GM19455 (cell line): ENCODE data around the gene GRIK4.

Experiments used
- ATAC-seq: cut with Tn5 transposase; IDR thresholded peaks from one replicate; pipeline ENCODE4 v1.9.1; 2021; ENCODE audit not compliant: unreplicated experiment

Gene GRIK4

DNA sequence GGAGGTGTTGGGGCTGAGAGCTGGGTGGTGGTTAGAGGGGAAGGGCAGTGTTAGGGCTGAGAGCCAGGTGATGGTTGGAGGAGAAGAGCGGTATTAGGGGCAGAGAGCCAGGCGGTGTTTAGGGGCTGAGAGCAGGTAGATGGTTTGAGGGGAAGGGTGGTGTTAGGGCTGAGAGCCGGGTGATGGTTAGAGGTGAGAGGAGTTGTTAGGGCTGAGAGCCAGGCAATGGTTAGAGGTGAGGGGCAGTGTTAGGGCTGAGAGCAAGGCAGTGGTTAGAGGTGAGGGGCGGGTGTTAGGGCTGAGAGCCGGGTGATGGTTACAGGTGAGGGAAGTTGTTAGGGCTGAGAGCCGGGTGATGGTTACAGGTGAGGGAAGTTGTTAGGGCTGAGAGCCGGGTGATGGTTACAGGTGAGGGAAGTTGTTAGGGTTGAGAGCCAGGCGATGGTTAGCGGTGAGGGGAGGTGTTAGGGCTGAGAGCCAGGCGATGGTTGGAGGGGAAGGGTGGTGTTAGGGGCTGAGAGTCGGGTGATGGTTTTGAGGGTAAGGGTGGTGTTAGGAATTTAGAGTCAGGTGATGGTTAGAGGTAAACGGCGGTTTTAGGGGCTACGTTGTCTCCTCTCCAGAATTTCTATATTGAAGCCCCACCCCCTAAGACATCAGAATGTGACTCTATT is 282.4 kb downstream of the GRIK4 start:
- no peak for ATAC-seq

GRCh38 chr11:120794748-120795147 is 283.2 kb downstream of the GRIK4 start:
- ATAC-seq: no peak

- no peak for ATAC-seq
These were observed 283.6 kb downstream of the GRIK4 start for GRCh38 chr11:120795185-120795584.

GRCh38 chr11:120797143-120797542 is 285.6 kb downstream of the GRIK4 start:
- ATAC-seq: no peak

DNA sequence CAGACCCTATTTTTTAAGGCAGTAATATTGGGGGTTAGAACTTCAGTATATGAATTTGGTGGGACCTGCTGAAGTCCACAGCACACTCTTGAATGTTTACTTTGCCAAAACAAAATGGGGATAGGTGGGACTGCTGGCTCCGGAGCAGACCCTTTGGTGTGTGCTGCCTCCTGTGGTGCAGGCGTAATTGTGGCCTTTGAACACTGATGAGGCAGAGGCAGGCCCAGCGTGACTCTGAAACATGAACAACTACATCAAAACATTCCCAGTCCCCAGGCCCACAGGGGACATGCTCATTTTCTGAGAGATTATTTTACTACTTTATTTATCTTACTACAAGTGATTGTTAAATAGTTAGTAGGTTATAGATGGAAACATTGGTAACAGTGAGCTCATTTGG is 287.3 kb downstream of the GRIK4 start:
- no peak for ATAC-seq

DNA sequence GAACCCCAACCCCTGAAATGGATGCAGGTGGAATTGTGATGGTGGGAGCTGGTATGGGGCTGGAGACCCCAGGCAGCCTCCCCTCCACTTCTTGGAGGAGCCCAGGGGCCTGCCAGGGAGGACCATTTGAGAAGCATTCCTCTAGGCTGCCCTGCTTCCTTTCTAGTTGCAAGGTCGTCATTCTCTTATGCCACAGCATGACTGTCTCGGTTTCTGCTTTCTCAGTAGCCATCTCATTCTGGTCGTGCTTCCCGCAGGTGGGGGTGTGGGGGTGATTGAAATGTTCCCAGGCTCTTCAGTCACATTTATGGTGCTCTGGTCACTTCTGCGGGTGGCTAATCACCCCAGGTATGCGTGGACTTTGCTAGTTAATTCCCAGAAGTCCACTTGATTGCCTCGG is 288.7 kb downstream of the GRIK4 start:
- no peak for ATAC-seq

- no peak for ATAC-seq
These were observed 290.5 kb downstream of the GRIK4 start for GRCh38 chr11:120801801-120802689.

DNA sequence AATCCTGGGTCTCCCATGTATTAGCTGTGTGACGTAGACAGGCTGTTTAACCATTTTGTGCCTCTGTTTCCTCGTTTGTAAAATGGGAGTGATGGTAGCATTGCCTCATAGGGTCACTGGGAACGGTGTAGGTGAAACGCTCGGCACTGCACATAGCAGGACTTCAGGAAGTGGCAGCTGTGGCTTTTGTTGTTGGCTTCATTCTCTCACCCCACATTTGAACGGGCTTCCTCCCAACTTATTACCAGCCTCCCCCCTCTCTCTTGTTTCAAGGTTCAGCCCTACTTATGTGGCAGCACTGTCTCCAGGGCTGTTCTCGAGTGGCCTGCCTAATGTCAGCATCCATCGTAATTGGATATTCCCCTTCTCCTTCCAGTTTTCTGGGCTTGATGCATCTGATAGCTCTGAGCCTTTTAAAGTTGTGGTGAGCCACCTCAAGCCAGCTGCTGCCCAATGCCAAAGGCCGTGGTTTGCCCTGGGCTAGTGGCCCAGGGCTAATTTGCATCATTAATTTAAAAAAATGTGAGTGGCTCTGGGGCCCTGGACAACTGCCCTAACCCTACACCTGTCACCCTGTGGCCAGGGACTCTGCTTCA is 294.5 kb downstream of the GRIK4 start:
- ATAC-seq: no peak

- ATAC-seq: no peak
These were observed 296.0 kb downstream of the GRIK4 start for GRCh38 chr11:120807414-120808150.

DNA sequence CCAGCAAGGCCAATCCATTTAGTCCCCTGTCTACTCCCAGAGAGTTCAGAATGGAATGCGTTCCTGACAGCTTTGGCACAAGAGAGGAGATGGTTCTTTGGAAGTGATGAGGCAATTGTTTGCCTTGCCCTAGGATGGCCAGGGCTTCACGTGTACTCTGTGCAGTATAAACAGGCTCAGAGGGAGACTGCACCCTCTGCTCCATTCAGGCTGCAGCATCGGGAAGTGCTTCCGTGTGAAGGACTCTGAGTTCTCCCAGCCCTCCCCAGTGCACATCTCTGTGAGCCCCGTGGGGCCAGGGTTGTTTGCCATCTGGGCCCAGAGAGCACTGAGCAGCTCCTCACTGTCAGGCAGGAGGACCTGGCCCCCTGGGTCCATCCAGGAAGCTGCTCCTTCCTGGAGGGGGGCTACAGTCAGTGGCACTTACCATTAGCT is 297.1 kb downstream of the GRIK4 start:
- no peak for ATAC-seq

DNA sequence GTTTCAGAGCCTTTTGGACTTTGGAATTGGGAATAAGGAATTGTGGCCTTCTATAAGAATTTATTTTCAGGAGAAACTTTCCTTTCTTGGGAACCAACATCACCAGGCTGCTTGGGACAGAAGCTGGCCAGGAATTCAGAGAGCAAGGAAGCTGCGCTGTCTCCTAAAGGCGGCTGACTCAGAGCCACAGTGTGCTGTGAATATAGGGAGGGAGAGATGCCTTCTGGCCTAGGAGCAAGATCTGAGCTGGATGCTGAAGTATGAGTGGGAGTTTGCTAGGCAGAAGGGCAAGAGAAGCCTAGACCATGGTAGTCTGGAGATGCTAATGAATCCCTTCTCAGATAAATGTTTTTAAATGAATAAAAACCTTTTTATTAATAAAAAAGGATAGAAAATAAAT is 298.7 kb downstream of the GRIK4 start:
- ATAC-seq: no peak

DNA sequence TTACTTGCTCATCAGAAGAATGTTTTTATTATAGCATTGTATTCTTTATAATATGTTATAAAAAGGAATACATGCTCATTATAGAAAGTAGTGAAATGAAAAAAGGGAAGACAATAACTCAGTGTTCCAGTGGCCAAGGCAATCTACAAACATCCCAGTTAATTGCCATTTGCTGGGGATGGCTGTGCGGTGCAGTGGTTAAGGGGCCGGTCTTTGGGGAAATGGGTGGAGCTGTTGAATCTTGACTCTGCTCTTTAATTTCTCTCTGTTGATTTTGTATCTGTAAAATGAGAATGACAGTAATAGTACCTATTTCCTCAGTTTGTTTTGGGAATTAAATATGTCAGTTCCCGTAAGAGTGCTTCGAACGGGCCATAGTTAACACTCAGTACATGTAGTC is 299.7 kb downstream of the GRIK4 start:
- ATAC-seq: no peak

- ATAC-seq: no peak
These were observed 300.2 kb downstream of the GRIK4 start for GRCh38 chr11:120811731-120812130.

DNA sequence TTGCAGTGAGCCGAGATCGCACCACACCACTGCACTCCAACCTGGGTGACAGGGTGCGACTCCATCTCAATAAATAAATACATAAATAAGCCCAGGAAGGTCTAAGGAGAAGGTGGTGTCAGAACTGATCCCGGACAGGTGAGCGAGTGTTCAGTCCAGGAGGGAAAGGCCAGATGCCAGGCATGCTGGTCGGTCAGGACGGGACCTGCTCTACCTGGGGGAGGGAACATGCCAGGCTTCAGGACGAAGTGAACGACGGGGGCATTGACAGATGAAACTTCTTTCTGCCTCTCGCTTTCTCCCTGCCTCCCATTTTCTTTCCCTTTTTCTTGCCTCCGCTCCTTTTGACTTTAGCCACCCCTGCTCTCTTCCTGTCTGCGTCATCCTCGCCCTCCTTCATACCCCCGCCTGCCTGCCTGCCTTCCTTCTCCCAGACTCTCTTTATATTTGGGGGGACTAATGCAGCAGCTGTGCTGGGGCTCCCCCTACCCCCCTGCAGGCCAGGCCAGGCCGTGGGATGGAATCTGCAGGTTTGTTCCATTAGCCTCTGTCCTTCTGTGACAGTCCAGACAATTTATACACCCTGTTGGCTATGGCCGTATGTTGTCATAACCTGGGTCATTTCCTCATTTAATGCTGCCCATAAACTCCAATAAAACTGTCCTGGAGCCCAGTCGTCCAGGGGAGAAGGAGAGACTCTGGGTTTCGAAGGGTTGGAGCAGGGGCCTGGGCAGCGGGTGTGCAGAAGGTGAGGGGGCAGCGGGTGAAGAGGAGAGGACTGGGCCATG is 303.2 kb downstream of the GRIK4 start:
- ATAC-seq: no peak

DNA sequence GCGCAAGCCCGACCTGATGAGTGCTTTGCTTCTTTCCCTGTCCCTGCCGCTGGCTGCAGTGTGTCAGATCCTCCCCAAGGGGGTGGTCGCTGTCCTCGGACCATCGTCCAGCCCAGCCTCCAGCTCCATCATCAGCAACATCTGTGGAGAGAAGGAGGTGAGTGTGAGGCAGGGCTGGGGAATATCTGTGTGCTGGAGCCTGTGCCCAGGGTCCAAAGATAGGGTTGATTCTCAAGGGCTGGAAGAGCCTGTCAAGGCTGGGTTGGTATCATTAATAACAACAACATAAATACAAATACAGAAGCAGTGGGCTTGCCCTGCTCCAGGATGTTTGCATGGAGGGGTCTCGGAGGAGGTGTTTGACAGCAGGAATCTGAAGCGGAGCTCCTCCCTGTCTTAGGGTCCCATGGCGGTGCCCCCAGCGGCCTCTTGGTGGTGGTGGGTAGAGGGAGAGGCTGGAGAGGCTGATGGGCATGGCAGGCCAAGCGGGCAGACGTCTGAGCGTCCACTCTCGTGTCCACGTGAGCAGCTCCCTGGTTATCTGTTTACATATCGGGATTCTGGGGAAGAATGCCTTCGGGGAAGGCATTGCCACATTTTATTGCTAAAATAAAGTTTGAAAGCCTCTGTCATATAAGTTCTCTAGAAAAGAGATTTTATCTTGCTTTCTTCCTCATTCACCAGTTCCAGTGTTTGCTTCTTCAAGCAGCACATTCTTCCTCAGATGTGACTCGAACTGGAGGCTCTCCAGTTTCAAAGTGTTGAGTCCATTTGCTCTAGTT is 304.0 kb downstream of the GRIK4 start:
- no peak for ATAC-seq

DNA sequence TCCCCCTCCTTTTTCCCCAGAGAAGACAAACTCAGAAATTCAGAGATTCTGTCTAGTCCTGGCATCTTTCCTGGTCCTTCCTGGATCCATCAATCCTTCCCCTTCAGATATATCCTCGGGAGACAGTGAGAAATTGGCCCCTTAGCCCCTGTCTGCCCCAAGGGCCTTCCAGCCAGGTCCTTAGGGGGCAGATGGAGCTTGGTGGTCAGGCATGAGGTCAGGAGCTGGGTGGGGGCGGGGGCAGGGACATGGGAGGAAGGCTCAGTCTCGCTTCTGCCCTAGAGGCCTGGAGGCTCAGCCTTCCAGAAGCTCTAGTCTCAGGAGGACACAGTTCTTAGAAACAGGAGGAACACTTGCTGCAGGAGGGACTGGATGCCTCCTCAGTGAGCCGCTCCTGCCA is 304.6 kb downstream of the GRIK4 start:
- ATAC-seq: no peak

GRCh38 chr11:120816711-120817110 is 305.2 kb downstream of the GRIK4 start:
- no peak for ATAC-seq

DNA sequence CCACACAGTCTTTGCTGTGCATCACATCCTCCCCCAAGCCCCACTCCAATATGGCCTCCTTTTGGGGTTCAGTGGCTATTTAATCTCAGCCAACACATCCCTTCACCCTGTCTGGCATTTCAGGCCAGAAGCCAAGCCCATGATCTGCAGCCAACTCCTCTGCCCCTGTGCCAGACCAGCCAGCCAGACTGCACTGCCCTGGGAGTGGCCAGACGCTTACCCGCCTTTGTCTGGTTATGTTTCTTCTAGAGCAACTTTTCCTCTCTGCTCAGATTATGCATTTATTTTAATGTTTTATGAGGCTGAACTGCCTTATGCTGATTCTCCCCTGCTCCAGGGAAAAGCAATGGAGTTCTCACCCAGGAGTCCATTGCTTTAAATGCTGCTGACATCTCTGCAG is 305.6 kb downstream of the GRIK4 start:
- no peak for ATAC-seq

DNA sequence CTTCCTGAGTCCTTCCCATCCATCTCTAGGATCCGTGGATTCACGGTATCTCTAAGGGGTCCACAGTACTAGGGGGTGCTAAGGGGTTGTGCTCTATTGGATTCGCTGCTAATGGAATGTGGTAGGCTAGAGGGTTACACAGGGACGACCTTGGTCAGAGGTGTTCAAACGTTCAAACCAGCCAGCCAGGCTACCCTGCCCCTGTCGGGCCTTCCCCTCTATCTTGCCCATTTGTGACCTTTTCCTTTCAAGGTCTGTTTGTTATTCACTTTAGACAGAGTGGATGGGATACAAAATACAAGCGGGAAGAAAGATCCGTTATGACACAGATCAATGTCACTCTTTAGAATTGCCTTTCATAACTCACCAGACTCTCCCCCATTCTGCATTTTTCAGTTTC is 306.5 kb downstream of the GRIK4 start:
- ATAC-seq: no peak

DNA sequence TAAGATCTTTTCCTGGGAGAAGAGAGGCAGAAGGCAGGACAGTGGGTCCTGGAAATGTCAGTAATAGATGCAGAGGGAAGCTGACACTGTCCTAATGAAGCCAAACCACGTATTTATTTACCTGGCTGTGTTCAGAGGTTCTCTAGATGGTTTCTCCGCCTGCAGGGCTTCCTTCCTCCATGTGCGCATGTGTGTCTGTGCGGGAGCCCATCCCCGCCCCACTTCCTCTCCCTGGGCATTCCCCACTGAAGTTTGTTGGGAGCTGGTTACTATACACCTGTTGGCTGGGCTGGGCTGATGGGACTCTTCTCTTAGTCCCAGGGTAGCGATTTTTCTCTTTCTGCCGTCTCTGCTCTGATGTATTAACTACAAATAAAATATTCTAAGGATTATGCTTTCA is 307.5 kb downstream of the GRIK4 start:
- ATAC-seq: no peak
